Measurements from ENCODE around the gene DLL4. TPM values are rescaled to one million over a fixed set of nuclear protein-coding genes. Genes with fewer than 3 reads are reported as not detected.

The DLL4 gene
- total and polyA plus RNA-seq, 7 donors: 4.0 to 13.1 (median 7.2) TPM

DNA sequence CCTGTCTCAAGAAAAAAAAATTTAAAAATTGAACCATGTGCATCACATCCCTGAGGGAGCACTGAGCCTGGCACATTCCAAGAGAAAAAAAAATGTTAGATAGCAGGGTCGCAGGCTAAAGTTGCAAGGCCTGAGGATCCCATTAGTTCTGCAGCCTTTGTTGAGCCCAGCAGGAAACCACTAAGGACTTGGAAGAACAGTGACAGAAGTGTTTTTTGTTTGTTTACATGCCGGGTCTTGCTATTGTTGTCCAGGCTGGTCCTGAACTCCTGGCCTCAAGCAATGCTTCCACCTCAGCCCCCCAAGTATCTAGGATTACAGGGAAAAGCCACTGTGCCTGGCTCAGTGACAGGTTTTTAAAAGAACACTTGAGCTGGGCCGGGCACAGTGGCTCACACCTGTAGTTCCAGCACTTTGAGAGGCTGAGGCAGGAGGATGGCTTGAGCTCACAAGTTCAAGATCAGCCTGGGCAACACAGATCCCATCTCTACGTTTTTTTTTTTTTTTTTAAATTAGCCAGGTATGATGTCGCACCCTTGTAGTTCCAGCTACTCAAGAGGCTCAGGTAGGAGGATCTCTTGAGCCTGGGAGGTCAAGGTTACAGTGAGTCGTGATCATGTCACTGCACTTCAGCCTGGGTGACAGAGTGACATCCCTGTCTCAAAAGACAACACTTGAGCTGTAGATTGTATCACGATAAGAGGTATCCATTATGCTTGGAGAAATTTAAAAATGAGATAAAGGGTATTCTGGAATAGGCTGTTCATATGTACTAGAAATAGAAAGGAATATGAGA is 39.3 kb downstream of the DLL4 start:
- H3K27ac ChIP-seq: no peak overlapping the region
- H3K9me3 ChIP-seq: no peaks in the 10 kb centered on the region
- TF ChIP-seq, protein P1, sequence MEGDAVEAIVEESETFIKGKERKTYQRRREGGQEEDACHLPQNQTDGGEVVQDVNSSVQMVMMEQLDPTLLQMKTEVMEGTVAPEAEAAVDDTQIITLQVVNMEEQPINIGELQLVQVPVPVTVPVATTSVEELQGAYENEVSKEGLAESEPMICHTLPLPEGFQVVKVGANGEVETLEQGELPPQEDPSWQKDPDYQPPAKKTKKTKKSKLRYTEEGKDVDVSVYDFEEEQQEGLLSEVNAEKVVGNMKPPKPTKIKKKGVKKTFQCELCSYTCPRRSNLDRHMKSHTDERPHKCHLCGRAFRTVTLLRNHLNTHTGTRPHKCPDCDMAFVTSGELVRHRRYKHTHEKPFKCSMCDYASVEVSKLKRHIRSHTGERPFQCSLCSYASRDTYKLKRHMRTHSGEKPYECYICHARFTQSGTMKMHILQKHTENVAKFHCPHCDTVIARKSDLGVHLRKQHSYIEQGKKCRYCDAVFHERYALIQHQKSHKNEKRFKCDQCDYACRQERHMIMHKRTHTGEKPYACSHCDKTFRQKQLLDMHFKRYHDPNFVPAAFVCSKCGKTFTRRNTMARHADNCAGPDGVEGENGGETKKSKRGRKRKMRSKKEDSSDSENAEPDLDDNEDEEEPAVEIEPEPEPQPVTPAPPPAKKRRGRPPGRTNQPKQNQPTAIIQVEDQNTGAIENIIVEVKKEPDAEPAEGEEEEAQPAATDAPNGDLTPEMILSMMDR (IDR thresholded peaks at IDR 0.05): no peak
- H3K4me3 ChIP-seq: no peak overlapping the region
- intact Hi-C loops (cut with DNase I): loop anchor here in 1 of 2 donors (5.0 kb wide), 1 partner anchor 34 kb away; no protein-coding TSS in a partner anchor
- 65 to 76% (median 73%) methylated on average over 6 to 7 of the region's 7 CpGs for WGBS, 3 donors
- no peaks in the 10 kb centered on the region for H3K27me3 ChIP-seq (ENCODE audit: insufficient read depth in 3 of 3, low read length in 2 of 3)
- ATAC-seq (no peak), DNase-seq (no peak)
- H3K4me1 ChIP-seq: peaks cover 16% of the 10 kb centered on the region
- no peaks in the 10 kb centered on the region for H3K36me3 ChIP-seq (ENCODE audit: insufficient read depth in 1 of 2, low read depth in 1 of 2)

DNA sequence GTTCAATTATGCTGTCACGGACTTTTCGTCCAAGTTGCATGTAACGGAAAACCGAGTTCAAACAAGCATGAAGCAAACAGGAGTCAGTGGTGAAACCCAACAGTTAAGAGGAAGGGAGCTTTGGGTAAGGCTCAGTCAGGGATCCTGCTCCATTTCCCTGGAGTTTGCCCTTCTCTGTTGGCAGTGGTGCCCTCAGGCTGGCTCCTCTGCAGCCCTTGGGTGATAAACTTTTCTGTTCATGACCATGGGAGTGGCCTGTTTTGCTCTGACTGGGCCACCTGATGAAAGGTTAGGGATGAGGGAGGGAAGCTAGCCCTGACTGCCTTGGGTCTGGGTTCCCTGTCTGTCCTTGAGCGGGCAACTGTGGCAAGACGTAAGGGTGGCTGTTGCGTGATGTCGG is 40.2 kb downstream of the DLL4 start:
- Histone ChIP-seq H3K27me3 (ENCODE audit: insufficient read depth in 3 of 3, low read length in 2 of 3) (no peaks in the 10 kb centered on the region), H3K27ac (no peak overlapping the region), H3K36me3 (ENCODE audit: insufficient read depth in 1 of 2, low read depth in 1 of 2) (peaks cover 0 to under 1% of the 10 kb centered on the region in 2 donors), H3K9me3 (no peaks in the 10 kb centered on the region), H3K4me3 (no peak overlapping the region), H3K4me1 (peaks cover 16% of the 10 kb centered on the region)
- no peak for DNase-seq
- ATAC-seq: no peak
- WGBS, 3 donors: 81 to 93% (median 85%) methylated on average over 8 of the region's 8 CpGs
- TF ChIP-seq, protein P1 (IDR thresholded peaks at IDR 0.05): no peak
- intact Hi-C loops (cut with DNase I): loop anchor here in 1 of 2 donors (5.0 kb wide), 1 partner anchor 33 kb away; no protein-coding TSS in a partner anchor

DNA sequence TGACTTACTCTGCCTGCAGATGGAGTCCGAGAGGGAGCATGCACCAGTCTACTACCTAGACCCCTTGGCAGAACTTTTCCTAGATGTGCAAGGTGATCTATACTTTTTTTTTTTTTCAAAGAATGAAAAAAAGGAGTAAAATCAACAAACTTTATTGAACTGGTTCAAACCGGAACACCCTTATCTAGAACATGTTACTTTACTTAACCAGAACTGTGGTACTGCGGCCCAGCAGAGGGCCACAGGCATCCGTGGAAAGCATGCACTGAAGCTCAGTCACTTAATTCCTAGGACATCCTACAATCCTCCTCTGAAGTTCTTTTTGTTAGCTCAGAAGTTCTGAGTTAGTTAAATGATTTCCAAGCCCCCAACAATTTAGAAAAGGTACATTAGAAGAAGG is 45.7 kb downstream of the DLL4 start:
- Histone ChIP-seq H3K27me3 (ENCODE audit: insufficient read depth in 3 of 3, low read length in 2 of 3) (no peaks in the 10 kb centered on the region), H3K27ac (no peak overlapping the region), H3K4me3 (no peak overlapping the region), H3K36me3 (ENCODE audit: insufficient read depth in 1 of 2, low read depth in 1 of 2) (peaks cover 3 to 48% of the 10 kb centered on the region in 2 donors), H3K9me3 (no peaks in the 10 kb centered on the region), H3K4me1 (no peaks in the 10 kb centered on the region)
- intact Hi-C loops (cut with DNase I): no loop called here
- ATAC-seq: no peak
- TF ChIP-seq, protein P1 (IDR thresholded peaks at IDR 0.05): no peak
- WGBS, 3 donors: 85 to 87% (median 86%) methylated on average over 4 of the region's 4 CpGs
- DNase-seq: no peak

DNA sequence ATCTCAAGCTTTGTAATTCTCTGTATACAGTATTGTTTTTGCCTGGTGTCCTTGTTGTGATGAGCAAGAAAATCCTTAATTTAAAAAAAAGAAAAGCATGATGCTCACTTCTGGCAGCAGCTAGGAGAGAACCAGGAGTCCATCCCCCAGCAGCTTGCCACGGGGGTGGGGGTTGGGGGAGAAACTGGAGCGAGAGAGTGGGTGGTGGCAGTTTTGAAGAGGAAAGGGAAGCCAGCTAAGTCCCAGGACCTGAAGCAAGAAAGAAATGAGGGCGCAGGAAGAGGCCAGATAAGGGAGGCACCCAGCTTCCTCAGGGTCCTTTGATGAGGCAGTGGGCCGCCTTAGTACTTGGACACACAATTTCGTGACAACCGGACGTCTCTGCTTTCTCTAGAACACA is 47.7 kb downstream of the DLL4 start:
- intact Hi-C loops (cut with DNase I): no loop called here
- ATAC-seq (no peak), DNase-seq (no peak)
- Histone ChIP-seq H3K36me3 (ENCODE audit: insufficient read depth in 1 of 2, low read depth in 1 of 2) (peaks cover 9 to 68% of the 10 kb centered on the region in 2 donors), H3K4me1 (no peaks in the 10 kb centered on the region), H3K27me3 (ENCODE audit: insufficient read depth in 3 of 3, low read length in 2 of 3) (no peaks in the 10 kb centered on the region), H3K27ac (no peak overlapping the region), H3K4me3 (no peak overlapping the region), H3K9me3 (no peaks in the 10 kb centered on the region)
- WGBS, 3 donors: 79 to 85% (median 79%) methylated on average over 7 of the region's 7 CpGs
- TF ChIP-seq, protein P1 (IDR thresholded peaks at IDR 0.05): no peak
